Measurements from ENCODE around the gene AATK.

GRCh38 chr17:81170727-81171494 lies 4.9 kb upstream of the AATK start:
- no peak for TF ChIP-seq CTCF (conservative IDR thresholded peaks at IDR 0.05; ENCODE audit: low read depth, low read length)
- no peak for TF ChIP-seq EZH2phosphoT487 (IDR thresholded peaks at IDR 0.05; ENCODE audit: borderline replicate concordance, low read length)
